Measurements from ENCODE around the gene RNF125. TPM values are rescaled to one million over a fixed set of nuclear protein-coding genes. Genes with fewer than 3 reads are reported as not detected.
A peak's percentile ranks its signal among the peaks of the same experiment; 100 is the strongest.

Gene RNF125
- total RNA-seq, 6 experiments from 2014 or later, result 2.9 to 14.1 (median 5.8) TPM

- H3K36me3 ChIP-seq, result no peaks in the 10 kb centered on the region
- H3K4me3 ChIP-seq, result no peak overlapping the region
- no peaks in the 10 kb centered on the region for H3K9me3 ChIP-seq
- DNase-seq (peak; percentile 44 to 88 (median 65)), ATAC-seq (peak; percentile 91 to 96 (median 93))
- TF ChIP-seq POLR2A (IDR thresholded peaks at IDR 0.05), result peak; percentile 26
- no peak for TF ChIP-seq CTCF (IDR thresholded peaks at IDR 0.05)
- peaks cover 0 to 22% (median 7%) of the 10 kb centered on the region in 4 donors for H3K4me1 ChIP-seq
- H3K27me3 ChIP-seq, result no peaks in the 10 kb centered on the region
- intact Hi-C loops (cut with DNase I), result no loop called here
- WGBS (ENCODE audit: insufficient coverage, low coverage, low lambda C conversion rate, missing lambda C conversion rate), result 46% methylated on average over 3 of the region's 3 CpGs
- H3K27ac ChIP-seq, result peak overlapping the region; percentile 40 to 72 (median 62)
These were observed 35.6 kb upstream of the RNF125 start for GRCh38 chr18:31983020-31983419.

- ATAC-seq, result peak; percentile 26 to 52 (median 48)
- no peak for TF ChIP-seq CTCF (IDR thresholded peaks at IDR 0.05)
- no peak for TF ChIP-seq POLR2A (IDR thresholded peaks at IDR 0.05)
- H3K9me3 ChIP-seq, result no peaks in the 10 kb centered on the region
These were observed 34.6 kb upstream of the RNF125 start for GRCh38 chr18:31983976-31984375.

GRCh38 chr18:31990823-31991222 is 27.8 kb upstream of the RNF125 start:
- Histone ChIP-seq H3K36me3 (no peaks in the 10 kb centered on the region), H3K4me3 (no peak overlapping the region), H3K27ac (no peak overlapping the region), H3K4me1 (peaks cover 0 to 6% (median 0%) of the 10 kb centered on the region in 4 donors), H3K27me3 (no peaks in the 10 kb centered on the region), H3K9me3 (no peaks in the 10 kb centered on the region)
- intact Hi-C loops (cut with DNase I), result no loop called here
- no peak for DNase-seq
- 83% methylated on average over 1 of the region's 2 CpGs for WGBS (ENCODE audit: insufficient coverage, low coverage, low lambda C conversion rate, missing lambda C conversion rate)
- TF ChIP-seq CTCF (IDR thresholded peaks at IDR 0.05) (no peak), POLR2A (IDR thresholded peaks at IDR 0.05) (no peak)
- ATAC-seq, result no peak

More at GRCh38 chr18:31983976-31984375, 34.6 kb upstream of the RNF125 start:
- Histone ChIP-seq H3K27me3 (no peaks in the 10 kb centered on the region), H3K4me3 (no peak overlapping the region), H3K27ac (peak overlapping the region; percentile 51 to 72 (median 65)), H3K4me1 (peaks cover 0 to 22% (median 7%) of the 10 kb centered on the region in 4 donors), H3K36me3 (no peaks in the 10 kb centered on the region)
- DNase-seq, result no peak
- intact Hi-C loops (cut with DNase I), result no loop called here
- 33% methylated on average over 5 of the region's 5 CpGs for WGBS (ENCODE audit: insufficient coverage, low coverage, low lambda C conversion rate, missing lambda C conversion rate)

GRCh38 chr18:31996007-31996406 is 22.6 kb upstream of the RNF125 start:
- H3K9me3 ChIP-seq, result no peaks in the 10 kb centered on the region
- no peaks in the 10 kb centered on the region for H3K27me3 ChIP-seq
- no peak overlapping the region for H3K27ac ChIP-seq
- intact Hi-C loops (cut with DNase I), result no loop called here
- 89% methylated on average over 7 of the region's 7 CpGs for WGBS (ENCODE audit: insufficient coverage, low coverage, low lambda C conversion rate, missing lambda C conversion rate)
- ATAC-seq (no peak), DNase-seq (no peak)
- TF ChIP-seq CTCF (IDR thresholded peaks at IDR 0.05) (no peak), POLR2A (IDR thresholded peaks at IDR 0.05) (no peak)
- H3K4me3 ChIP-seq, result no peak overlapping the region
- no peaks in the 10 kb centered on the region for H3K36me3 ChIP-seq
- no peaks in the 10 kb centered on the region for H3K4me1 ChIP-seq

Measured in right lobe of liver (tissue), 6 donors.